ES-I3 (cell line): Measurements from ENCODE around the gene KAT2B.

Experiments
- H3K36me3 ChIP-seq: 2 replicates; pipeline ENCODE4 v1.6.1; 2013; ENCODE audit warnings: mild to moderate bottlenecking, low read length, control low read depth, moderate library complexity; ENCODE audit not compliant: insufficient read depth
- H3K4me1 ChIP-seq: 2 replicates; pipeline ENCODE4 v1.6.1; 2013; ENCODE audit warnings: mild to moderate bottlenecking, control low read depth, low read length; ENCODE audit not compliant: insufficient read depth
- H3K9ac ChIP-seq: 2 replicates; pipeline ENCODE4 v1.6.1; 2013; ENCODE audit warnings: low read depth, mild to moderate bottlenecking, low read length, moderate library complexity
- H3K9me3 ChIP-seq: 2 replicates; pipeline ENCODE4 v1.6.1; 2013; ENCODE audit warnings: mild to moderate bottlenecking, low read length, moderate library complexity; ENCODE audit not compliant: control insufficient read depth, insufficient read depth

The KAT2B gene

DNA sequence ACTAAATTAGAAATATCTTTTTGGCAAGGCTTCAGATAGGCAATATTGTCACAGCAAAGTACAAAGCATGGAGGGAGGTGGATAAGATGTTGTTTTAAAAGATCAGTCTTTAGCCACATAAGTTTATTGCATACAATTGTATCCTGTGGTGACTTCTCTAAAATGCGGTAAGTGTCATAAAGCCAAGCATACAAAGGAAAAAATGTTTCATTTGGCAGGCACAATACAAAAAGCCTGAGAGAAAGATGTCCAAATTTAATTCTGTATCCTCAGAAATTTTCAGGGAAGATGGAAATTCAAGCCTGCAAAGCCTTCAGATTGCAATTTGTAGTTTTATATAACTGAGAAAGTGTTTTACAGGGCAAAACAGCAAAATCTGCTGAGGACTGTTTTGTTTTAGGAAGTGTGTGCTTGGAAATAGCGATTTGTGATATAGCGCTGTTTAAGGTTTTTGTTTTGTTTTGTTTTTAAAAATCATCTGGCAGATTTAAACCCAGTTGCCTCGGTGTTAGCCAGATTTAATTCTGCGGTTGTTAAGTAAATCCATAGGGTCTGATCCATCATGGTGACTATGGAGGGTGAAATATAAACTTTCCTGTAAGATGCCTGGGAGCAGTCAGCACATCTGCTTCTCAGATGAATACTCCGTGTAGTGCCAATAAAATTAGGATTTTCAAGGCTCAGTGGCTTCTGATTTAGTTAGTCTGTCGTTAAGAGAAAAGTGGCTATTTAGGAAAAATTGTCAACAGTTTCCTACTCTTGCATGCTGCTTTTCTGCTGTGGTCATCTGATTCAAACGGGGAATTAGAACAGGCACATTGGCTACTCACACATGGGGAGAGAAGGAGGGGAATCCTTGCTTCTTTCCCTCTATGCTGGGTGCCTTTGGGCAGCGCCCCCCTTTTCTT is 8.0 kb downstream of the KAT2B start:
- no peaks in the 10 kb centered on the region for H3K9me3 ChIP-seq
- no peak overlapping the region for H3K9ac ChIP-seq
- no peaks in the 10 kb centered on the region for H3K36me3 ChIP-seq
- H3K4me1 ChIP-seq, result no peaks in the 10 kb centered on the region

- Histone ChIP-seq H3K4me1 (peaks cover 7% of the 10 kb centered on the region), H3K36me3 (no peaks in the 10 kb centered on the region), H3K9ac (no peak overlapping the region), H3K9me3 (no peaks in the 10 kb centered on the region)
These were observed 11.0 kb downstream of the KAT2B start for GRCh38 chr3:20051123-20051806.

- Histone ChIP-seq H3K9ac (no peak overlapping the region), H3K36me3 (no peaks in the 10 kb centered on the region), H3K4me1 (peaks cover 7% of the 10 kb centered on the region), H3K9me3 (no peaks in the 10 kb centered on the region)
These were observed 12.6 kb downstream of the KAT2B start for GRCh38 chr3:20052851-20053250.

- Histone ChIP-seq H3K9ac (no peak overlapping the region), H3K36me3 (no peaks in the 10 kb centered on the region), H3K4me1 (peaks cover 7% of the 10 kb centered on the region), H3K9me3 (no peaks in the 10 kb centered on the region)
These were observed 14.3 kb downstream of the KAT2B start for GRCh38 chr3:20054549-20054987.

GRCh38 chr3:20055020-20055775 is 15.0 kb downstream of the KAT2B start:
- no peaks in the 10 kb centered on the region for H3K9me3 ChIP-seq
- no peak overlapping the region for H3K9ac ChIP-seq
- H3K36me3 ChIP-seq, result no peaks in the 10 kb centered on the region
- H3K4me1 ChIP-seq, result peaks cover 7% of the 10 kb centered on the region

GRCh38 chr3:20055842-20056241 is 15.6 kb downstream of the KAT2B start:
- peaks cover 7% of the 10 kb centered on the region for H3K4me1 ChIP-seq
- no peaks in the 10 kb centered on the region for H3K9me3 ChIP-seq
- H3K36me3 ChIP-seq, result no peaks in the 10 kb centered on the region
- no peak overlapping the region for H3K9ac ChIP-seq

DNA sequence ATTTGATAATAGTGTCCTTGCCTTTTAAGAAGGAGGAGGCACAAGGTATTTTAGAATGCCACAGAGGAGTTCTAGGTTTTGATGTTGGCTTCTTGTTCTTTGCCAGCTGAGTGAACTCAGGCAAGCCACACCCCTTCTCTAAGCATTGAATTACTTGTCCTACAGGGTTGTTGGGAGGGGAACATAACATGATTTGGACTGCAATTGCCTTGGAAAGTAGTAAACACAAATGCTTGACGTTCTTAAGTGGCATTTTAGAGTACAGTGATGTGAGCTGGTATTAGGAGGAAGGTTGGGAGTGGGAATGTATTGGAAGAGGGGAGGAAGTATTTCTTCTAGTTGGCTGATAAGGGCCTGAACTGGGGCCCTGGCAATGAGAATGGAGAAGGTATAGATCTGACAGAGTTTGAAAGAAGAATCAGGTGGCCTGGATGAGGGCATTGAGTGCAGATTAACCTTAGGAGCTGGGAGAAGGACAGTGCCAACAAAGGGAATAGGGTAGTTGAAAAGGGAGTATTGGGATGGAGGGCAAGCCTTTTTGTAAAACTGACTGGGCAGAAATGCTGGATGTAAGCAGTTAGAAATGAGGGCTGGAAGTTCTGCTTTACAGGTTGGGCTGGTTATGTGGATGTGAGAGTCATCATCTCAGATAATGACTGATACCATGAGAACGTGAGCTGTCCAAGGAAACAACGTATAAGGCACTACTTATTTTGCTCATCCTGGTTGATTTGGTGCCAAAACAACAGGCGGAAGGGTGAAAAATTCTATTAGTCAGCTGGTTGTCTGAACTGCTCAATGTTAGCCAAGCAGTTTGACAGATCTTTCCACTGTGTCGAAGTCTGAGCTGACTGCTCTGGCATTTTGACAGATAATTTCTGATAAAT is 16.7 kb downstream of the KAT2B start:
- H3K36me3 ChIP-seq, result no peaks in the 10 kb centered on the region
- H3K9me3 ChIP-seq, result no peaks in the 10 kb centered on the region
- no peak overlapping the region for H3K9ac ChIP-seq
- peaks cover 7% of the 10 kb centered on the region for H3K4me1 ChIP-seq

- peaks cover 7% of the 10 kb centered on the region for H3K4me1 ChIP-seq
- H3K9ac ChIP-seq, result no peak overlapping the region
- H3K9me3 ChIP-seq, result no peaks in the 10 kb centered on the region
- no peaks in the 10 kb centered on the region for H3K36me3 ChIP-seq
These were observed 17.4 kb downstream of the KAT2B start for GRCh38 chr3:20057612-20058180.

DNA sequence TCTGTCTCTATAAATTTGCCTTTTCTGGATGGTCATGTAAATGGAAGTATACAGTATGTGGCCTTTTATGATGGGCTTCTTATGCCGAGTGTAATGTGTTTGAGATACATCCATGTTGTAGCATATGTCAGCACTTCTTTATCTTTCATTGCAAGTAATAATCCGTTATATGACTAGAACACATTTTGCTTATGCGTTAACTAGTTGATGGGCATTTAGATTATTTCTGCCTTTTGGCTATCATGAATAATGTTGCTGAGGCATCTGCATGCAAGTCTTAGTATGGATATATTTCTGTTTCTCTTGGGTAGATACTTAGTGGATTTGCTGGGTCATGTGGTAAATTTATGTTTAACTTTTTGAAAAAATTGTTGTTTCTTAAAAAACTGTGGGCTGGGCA is 19.7 kb downstream of the KAT2B start:
- Histone ChIP-seq H3K36me3 (no peaks in the 10 kb centered on the region), H3K9me3 (no peaks in the 10 kb centered on the region), H3K4me1 (peaks cover 4% of the 10 kb centered on the region), H3K9ac (no peak overlapping the region)

DNA sequence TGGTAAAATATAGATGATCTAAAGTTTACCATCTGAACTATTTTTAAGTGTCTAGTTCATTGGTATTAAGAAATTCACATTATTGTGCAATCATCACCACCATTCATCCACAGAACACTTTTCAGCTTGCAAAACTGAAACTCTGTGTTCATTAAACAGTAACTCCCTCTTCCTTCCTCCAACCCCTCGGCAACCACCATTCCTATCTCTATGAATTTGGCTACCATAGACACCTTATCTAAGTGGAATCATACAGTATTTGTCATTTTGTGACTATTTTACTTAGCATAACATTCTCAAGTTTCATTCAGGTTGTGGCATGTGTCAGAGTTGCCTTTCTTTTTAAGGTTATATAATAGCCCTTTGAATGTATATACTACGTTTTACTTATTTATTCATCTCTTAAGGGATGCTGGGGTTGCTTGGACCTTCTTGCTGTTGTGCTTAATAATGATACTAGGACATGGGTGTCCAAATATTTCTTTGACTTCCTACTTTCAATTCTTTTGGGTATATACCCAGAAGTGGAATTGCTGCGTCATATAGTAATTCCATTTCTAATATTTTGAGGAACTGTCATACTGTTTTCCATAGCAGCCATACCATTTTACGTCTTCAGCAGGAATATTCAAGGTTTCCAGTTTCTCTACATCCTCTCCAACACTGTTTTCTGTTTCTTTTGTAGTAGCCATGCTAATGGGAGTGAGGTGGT is 20.9 kb downstream of the KAT2B start:
- Histone ChIP-seq H3K9me3 (no peaks in the 10 kb centered on the region), H3K9ac (no peak overlapping the region), H3K36me3 (no peaks in the 10 kb centered on the region), H3K4me1 (no peaks in the 10 kb centered on the region)

GRCh38 chr3:20062996-20063395 is 22.8 kb downstream of the KAT2B start:
- H3K9me3 ChIP-seq, result no peaks in the 10 kb centered on the region
- H3K4me1 ChIP-seq, result no peaks in the 10 kb centered on the region
- no peaks in the 10 kb centered on the region for H3K36me3 ChIP-seq
- H3K9ac ChIP-seq, result no peak overlapping the region

DNA sequence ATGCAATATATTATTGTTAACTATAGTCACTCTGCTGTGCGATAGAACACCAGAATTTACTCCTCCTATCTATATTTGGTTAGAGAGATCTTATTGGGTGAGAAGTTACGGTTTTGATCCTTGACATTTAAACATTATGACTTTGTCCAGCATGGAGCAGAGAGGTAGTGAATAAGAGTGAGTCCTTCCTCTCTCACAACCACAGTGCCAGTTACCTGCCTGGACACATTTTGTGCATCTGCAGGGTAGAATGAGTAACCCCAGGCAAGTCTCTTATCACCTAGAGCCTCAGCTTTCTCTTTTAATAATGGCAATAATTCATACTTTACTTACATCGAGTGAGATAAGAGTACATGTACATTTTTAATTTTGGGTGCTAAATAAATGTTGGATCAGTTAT is 24.1 kb downstream of the KAT2B start:
- no peaks in the 10 kb centered on the region for H3K36me3 ChIP-seq
- no peaks in the 10 kb centered on the region for H3K9me3 ChIP-seq
- no peak overlapping the region for H3K9ac ChIP-seq
- H3K4me1 ChIP-seq, result no peaks in the 10 kb centered on the region; the same call in 1 of the 2 replicates
